Mucosa of descending colon (tissue), 3 donors: ENCODE data around the gene PARP8. TPM values are rescaled to one million over a fixed set of nuclear protein-coding genes. Genes with fewer than 3 reads are reported as not detected.
"Not testable (repeated sequence)": the region's sequence is repeated elsewhere in the genome, so short reads cannot be mapped to it uniquely, and the experiment has no call there.

Source experiments
- ATAC-seq: fragments of 200-7000 bp; cut with Tn5 transposase; one replicate; pipeline ENCODE4 v1.9.1; 2020; ENCODE audit warnings: mild to moderate bottlenecking, moderate library complexity
- DNase-seq, 3 donors: peaks; one replicate each; pipeline ENCODE4 v3.0.0-alpha.2; 2020
- H3K36me3 ChIP-seq: fragments of 200-600 bp; one replicate; pipeline ENCODE4 v1.8.0; 2021; ENCODE audit warnings: low read depth, mild to moderate bottlenecking
- H3K4me1 ChIP-seq: fragments of 200-600 bp; one replicate; pipeline ENCODE4 v1.8.0; 2021; ENCODE audit warnings: low read depth, mild to moderate bottlenecking
- H3K4me3 ChIP-seq: fragments of 200-600 bp; one replicate; pipeline ENCODE4 v1.8.0; 2021; ENCODE audit warnings: mild to moderate bottlenecking
- H3K9me3 ChIP-seq: fragments of 200-600 bp; one replicate; pipeline ENCODE4 v1.8.0; 2021; ENCODE audit warnings: mild to moderate bottlenecking
- CTCF ChIP-seq: fragments of 200-600 bp; IDR thresholded peaks from one replicate; pipeline ENCODE4 v1.8.0; 2022; ENCODE audit warnings: antibody characterized with exemption, mild to moderate bottlenecking
- intact Hi-C, 2 donors: fragments of 100-400 bp; cut with DNase I in 1 of 2; cut with micrococcal nuclease in 1 of 2; formaldehyde crosslinking; loops; one replicate each; pipeline versions ENCODE4 v1.11.0 to v1.11.1; 2022; cut with DNase I, micrococcal nuclease
- total RNA-seq, 3 donors: library from RNA; stranded (reverse); fragmentation: NEBNext Ultra II Directional in 2 of 3; extraction: Animal tissue kit (Norgen Biotek cat#: 25700) in 2 of 3; gene quantifications; one replicate each; pipeline versions ENCODE4 v1.2.1 to v1.2.4, GENCODE V29; 2021 to 2023
- donor health status: DM: no; HTN: no; CAD: no; lungs with moderate emphysema.
- donor health status: DM: no; HTN: no; CAD: no.
- donor health status: DM: no; HTN: yes; CAD: no.

The PARP8 gene
- total RNA-seq, 3 donors from 2014 or later: 7.4 to 29.3 (median 20.1) TPM

DNA sequence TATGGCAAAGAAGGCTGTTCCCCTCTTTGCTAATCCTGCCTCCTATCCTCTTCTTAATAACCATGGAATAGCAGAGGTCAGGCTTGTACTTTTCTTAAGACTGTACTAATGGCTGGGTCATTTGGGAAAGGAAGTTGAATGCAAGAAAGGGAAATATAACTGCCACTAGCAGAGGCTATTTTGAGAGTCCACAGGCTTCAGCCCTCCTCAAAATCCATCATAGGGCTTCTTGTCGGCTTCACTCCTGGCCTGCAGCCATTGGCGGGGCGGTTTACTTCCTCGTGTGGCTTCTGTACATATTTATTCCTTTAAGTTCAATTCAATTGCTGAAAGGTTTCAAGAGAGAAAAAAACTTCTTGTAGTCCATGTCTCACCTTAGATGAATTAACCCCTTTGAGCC is 2.8 kb upstream of the PARP8 start:
- ATAC-seq (peak; percentile 41), DNase-seq (peak; percentile 34 to 73 (median 63))
- no peak for TF ChIP-seq CTCF
- no peaks in the 10 kb centered on the region for H3K4me1 ChIP-seq
- H3K4me3 ChIP-seq: no peak overlapping the region
- no peaks in the 10 kb centered on the region for H3K36me3 ChIP-seq
- intact Hi-C loops: no loop called here
- H3K9me3 ChIP-seq: no peaks in the 10 kb centered on the region

DNA sequence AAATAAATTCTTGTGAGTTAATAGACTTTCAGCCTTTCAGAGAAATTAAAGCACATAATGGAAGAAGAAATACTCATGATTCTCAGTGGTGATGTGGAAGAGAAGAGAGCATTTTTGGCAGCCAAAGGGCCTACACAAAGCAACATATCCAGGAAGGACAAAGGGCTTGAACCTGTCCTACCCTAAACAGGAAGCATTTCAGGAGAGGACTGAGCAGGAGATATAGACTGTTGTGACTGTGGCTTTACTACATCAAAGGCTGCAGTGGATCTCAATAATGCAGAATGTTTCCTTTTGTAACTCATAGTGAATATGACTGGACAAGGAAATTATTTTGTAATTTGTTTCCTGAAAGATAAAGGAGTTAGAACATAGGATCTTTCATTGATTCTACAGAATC is 1.3 kb upstream of the PARP8 start:
- Histone ChIP-seq H3K4me3 (no peak overlapping the region), H3K4me1 (no peaks in the 10 kb centered on the region), H3K9me3 (no peaks in the 10 kb centered on the region), H3K36me3 (no peaks in the 10 kb centered on the region)
- ATAC-seq: peak; percentile 90
- TF ChIP-seq CTCF: no peak
- no peak for DNase-seq
- intact Hi-C loops: no loop called here

DNA sequence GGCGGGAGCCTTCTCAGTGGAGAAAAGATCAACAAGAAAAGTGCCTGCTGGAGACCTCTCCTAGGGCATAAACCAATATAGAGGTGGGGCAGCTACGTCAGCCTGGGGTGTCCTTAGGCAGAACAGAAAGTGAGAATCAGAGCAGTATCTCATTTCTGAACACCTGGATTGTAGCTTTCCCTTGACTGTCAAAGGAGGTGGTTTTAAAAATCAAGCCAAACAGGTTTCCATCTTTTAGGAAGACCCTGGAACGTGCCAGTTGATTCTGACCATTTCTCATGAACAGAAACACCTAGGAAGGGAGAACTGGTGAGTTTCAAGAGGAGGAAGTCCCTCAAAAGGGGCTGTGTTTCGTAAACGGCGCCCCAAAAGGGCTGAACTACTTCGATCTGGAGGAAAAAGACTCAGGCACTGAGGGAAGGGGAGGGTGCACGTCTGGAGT is 655 bp upstream of the PARP8 start:
- peak in 2 of 3 donors; percentile 36 to 38 for DNase-seq
- H3K4me1 ChIP-seq, intact Hi-C loops, H3K36me3 ChIP-seq, H3K9me3 ChIP-seq: not testable (repeated sequence)
- ATAC-seq: peak; percentile 13
- H3K4me3 ChIP-seq: peak overlapping the region; percentile 70

GRCh38 chr5:50667023-50667652 is 701 bp downstream of the PARP8 start:
- Histone ChIP-seq H3K36me3 (no peaks in the 10 kb centered on the region), H3K9me3 (no peaks in the 10 kb centered on the region), H3K4me1 (no peaks in the 10 kb centered on the region), H3K4me3 (peak overlapping the region; percentile 70)
- peak; percentile 66 for ATAC-seq
- no peak for TF ChIP-seq CTCF
- peak; percentile 43 to 78 (median 73) for DNase-seq
- intact Hi-C loops: no loop called here

- intact Hi-C loops: no loop called here
Measured at GRCh38 chr5:50667653-50668595, 1.5 kb downstream of the PARP8 start.

DNA sequence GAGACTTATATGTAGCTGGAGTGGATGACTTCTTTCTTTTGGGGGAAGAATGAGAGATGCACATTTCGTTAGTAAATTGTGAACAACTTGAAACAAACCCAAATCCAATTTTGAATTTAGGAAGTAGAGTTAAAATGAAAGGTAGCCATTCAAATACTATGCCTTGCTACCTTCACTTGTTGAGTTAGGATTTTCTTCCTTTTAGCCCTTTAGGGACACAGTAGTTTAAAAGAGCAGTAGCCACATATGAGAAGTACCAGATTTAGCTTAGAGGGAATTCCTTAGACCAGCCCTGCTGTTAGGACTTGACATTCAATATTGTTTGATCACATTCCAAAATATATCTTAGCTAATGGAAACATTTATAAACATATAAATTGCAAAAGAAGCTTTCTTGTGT is 2.2 kb downstream of the PARP8 start:
- H3K4me3 ChIP-seq, intact Hi-C loops, H3K4me1 ChIP-seq, DNase-seq, ATAC-seq, H3K36me3 ChIP-seq, H3K9me3 ChIP-seq: not testable (repeated sequence)

More at GRCh38 chr5:50667653-50668595, 1.5 kb downstream of the PARP8 start:
- peak overlapping the region; percentile 70 for H3K4me3 ChIP-seq
- DNase-seq (peak; percentile 59 to 86 (median 76)), ATAC-seq (peak; percentile 60)
- H3K36me3 ChIP-seq: no peaks in the 10 kb centered on the region
- H3K4me1 ChIP-seq: no peaks in the 10 kb centered on the region
- TF ChIP-seq CTCF: no peak
- H3K9me3 ChIP-seq: no peaks in the 10 kb centered on the region
